ENCODE measurements around the gene BMPR1B. TPM values are rescaled to one million over a fixed set of nuclear protein-coding genes. Genes with fewer than 3 reads are reported as not detected.
A peak's percentile ranks its signal among the peaks of the same experiment; 100 is the strongest.
"Not testable (repeated sequence)": the region's sequence is repeated elsewhere in the genome, so short reads cannot be mapped to it uniquely, and the experiment has no call there.

Gene BMPR1B
- total RNA-seq, 2 experiments from 2014 or later: 0.10 TPM; not detected in 1

- CTCF ChIA-PET: no interaction called here
- H3K27me3 Mint-ChIP-seq (ENCODE audit: low read depth): peaks cover 3% of the 10 kb centered on the region
- no peaks in the 10 kb centered on the region for H3K9me3 Mint-ChIP-seq
- H3K4me1 Mint-ChIP-seq (ENCODE audit: low read depth): no peaks in the 10 kb centered on the region
- H3K27ac Mint-ChIP-seq: no peak overlapping the region
- no peak for DNase-seq
- H3K36me3 Mint-ChIP-seq (ENCODE audit: low read depth): no peaks in the 10 kb centered on the region
- intact Hi-C loops (cut with micrococcal nuclease): no loop called here
- H3K4me3 Mint-ChIP-seq: no peak overlapping the region
Observed at GRCh38 chr4:95122001-95122400, 364.2 kb downstream of the BMPR1B start.

- Mint-ChIP-seq H3K36me3 (ENCODE audit: low read depth) (no peaks in the 10 kb centered on the region), H3K4me1 (ENCODE audit: low read depth) (peaks cover 4% of the 10 kb centered on the region), H3K4me3 (no peak overlapping the region), H3K27me3 (ENCODE audit: low read depth) (peaks cover 3% of the 10 kb centered on the region), H3K9me3 (no peaks in the 10 kb centered on the region), H3K27ac (no peak overlapping the region)
- DNase-seq: peak; percentile 19
- CTCF ChIA-PET: interaction anchor here (1.8 kb wide), 1 partner anchor 505 kb away, joined by 7 read pairs; no protein-coding TSS in a partner anchor
- intact Hi-C loops (cut with micrococcal nuclease): loop anchor here (1.0 kb wide), 1 partner anchor 504 kb away; no protein-coding TSS in a partner anchor
Observed at GRCh38 chr4:95124906-95125504, 367.2 kb downstream of the BMPR1B start.

- Mint-ChIP-seq H3K36me3 (ENCODE audit: low read depth) (no peaks in the 10 kb centered on the region), H3K27me3 (ENCODE audit: low read depth) (peaks cover 3% of the 10 kb centered on the region), H3K27ac (no peak overlapping the region), H3K4me1 (ENCODE audit: low read depth) (peaks cover 8% of the 10 kb centered on the region), H3K4me3 (no peak overlapping the region), H3K9me3 (no peaks in the 10 kb centered on the region)
- CTCF ChIA-PET: no interaction called here
- intact Hi-C loops (cut with micrococcal nuclease): no loop called here
- DNase-seq: no peak
Observed at GRCh38 chr4:95129031-95129430, 371.3 kb downstream of the BMPR1B start.

- intact Hi-C loops (cut with micrococcal nuclease): no loop called here
- CTCF ChIA-PET: no interaction called here
- no peak overlapping the region for H3K4me3 Mint-ChIP-seq
Observed at GRCh38 chr4:95129821-95130311, 372.1 kb downstream of the BMPR1B start.

GRCh38 chr4:95134016-95134415 lies 376.3 kb downstream of the BMPR1B start:
- H3K9me3 Mint-ChIP-seq; H3K4me1 Mint-ChIP-seq (ENCODE audit: low read depth); H3K4me3 Mint-ChIP-seq; intact Hi-C loops (cut with micrococcal nuclease); CTCF ChIA-PET; DNase-seq; H3K36me3 Mint-ChIP-seq (ENCODE audit: low read depth); H3K27me3 Mint-ChIP-seq (ENCODE audit: low read depth); H3K27ac Mint-ChIP-seq: not testable (repeated sequence)

More at GRCh38 chr4:95129821-95130311, 372.1 kb downstream of the BMPR1B start:
- no peak overlapping the region for H3K27ac Mint-ChIP-seq
- peaks cover 8% of the 10 kb centered on the region for H3K4me1 Mint-ChIP-seq (ENCODE audit: low read depth)
- peaks cover 2% of the 10 kb centered on the region for H3K27me3 Mint-ChIP-seq (ENCODE audit: low read depth)
- H3K9me3 Mint-ChIP-seq: no peaks in the 10 kb centered on the region
- H3K36me3 Mint-ChIP-seq (ENCODE audit: low read depth): no peaks in the 10 kb centered on the region
- DNase-seq: no peak

- H3K4me1 Mint-ChIP-seq (ENCODE audit: low read depth); H3K36me3 Mint-ChIP-seq (ENCODE audit: low read depth); H3K4me3 Mint-ChIP-seq; CTCF ChIA-PET; H3K27ac Mint-ChIP-seq; DNase-seq; H3K9me3 Mint-ChIP-seq; H3K27me3 Mint-ChIP-seq (ENCODE audit: low read depth); intact Hi-C loops (cut with micrococcal nuclease): not testable (repeated sequence)
Observed at GRCh38 chr4:95139424-95139823, 381.7 kb downstream of the BMPR1B start.

- Mint-ChIP-seq H3K4me3 (no peak overlapping the region), H3K9me3 (peaks cover 2% of the 10 kb centered on the region), H3K27me3 (ENCODE audit: low read depth) (no peaks in the 10 kb centered on the region), H3K36me3 (ENCODE audit: low read depth) (no peaks in the 10 kb centered on the region), H3K27ac (no peak overlapping the region), H3K4me1 (ENCODE audit: low read depth) (peaks cover 2% of the 10 kb centered on the region)
- no peak for DNase-seq
- CTCF ChIA-PET: interaction anchor here (1.0 to 1.1 kb wide), 2 partner anchors 15 to 36 kb away, joined by 3 read pairs; no protein-coding TSS in a partner anchor
- intact Hi-C loops (cut with micrococcal nuclease): no loop called here
Observed at GRCh38 chr4:95141361-95141760, 383.6 kb downstream of the BMPR1B start.

- intact Hi-C loops (cut with micrococcal nuclease): no loop called here
- H3K27ac Mint-ChIP-seq: no peak overlapping the region
- peaks cover 2% of the 10 kb centered on the region for H3K9me3 Mint-ChIP-seq
- no peak for DNase-seq
- H3K4me3 Mint-ChIP-seq: no peak overlapping the region
- H3K27me3 Mint-ChIP-seq (ENCODE audit: low read depth): no peaks in the 10 kb centered on the region
- CTCF ChIA-PET: no interaction called here
- peaks cover 2% of the 10 kb centered on the region for H3K4me1 Mint-ChIP-seq (ENCODE audit: low read depth)
- no peaks in the 10 kb centered on the region for H3K36me3 Mint-ChIP-seq (ENCODE audit: low read depth)
Observed at GRCh38 chr4:95142932-95143331, 385.2 kb downstream of the BMPR1B start.

- Mint-ChIP-seq H3K27ac (no peak overlapping the region), H3K4me1 (ENCODE audit: low read depth) (peaks cover 20% of the 10 kb centered on the region)
Observed at GRCh38 chr4:95151255-95151654, 393.5 kb downstream of the BMPR1B start.

GRCh38 chr4:95153182-95153581 lies 395.4 kb downstream of the BMPR1B start:
- Mint-ChIP-seq H3K4me1 (ENCODE audit: low read depth) (peaks cover 22% of the 10 kb centered on the region), H3K27ac (no peak overlapping the region), H3K4me3 (no peak overlapping the region), H3K36me3 (ENCODE audit: low read depth) (no peaks in the 10 kb centered on the region), H3K9me3 (no peaks in the 10 kb centered on the region), H3K27me3 (ENCODE audit: low read depth) (no peaks in the 10 kb centered on the region)
- CTCF ChIA-PET: no interaction called here
- no peak for DNase-seq
- intact Hi-C loops (cut with micrococcal nuclease): loop anchor here (10.0 kb wide), 1 partner anchor 682 kb away; no protein-coding TSS in a partner anchor

More at GRCh38 chr4:95151255-95151654, 393.5 kb downstream of the BMPR1B start:
- Mint-ChIP-seq H3K36me3 (ENCODE audit: low read depth) (no peaks in the 10 kb centered on the region), H3K27me3 (ENCODE audit: low read depth) (no peaks in the 10 kb centered on the region), H3K9me3 (no peaks in the 10 kb centered on the region), H3K4me3 (no peak overlapping the region)
- DNase-seq: no peak
- intact Hi-C loops (cut with micrococcal nuclease): loop anchor here (10.0 kb wide), 1 partner anchor 684 kb away; no protein-coding TSS in a partner anchor
- CTCF ChIA-PET: no interaction called here

- no peak for DNase-seq
- CTCF ChIA-PET: interaction anchor here (0.7 to 1.3 kb wide), 10 partner anchors 11 to 342 kb away, joined by 3 to 5 read pairs (median 3); no protein-coding TSS in a partner anchor
- H3K27ac Mint-ChIP-seq: no peak overlapping the region
- no peaks in the 10 kb centered on the region for H3K36me3 Mint-ChIP-seq (ENCODE audit: low read depth)
- no peak overlapping the region for H3K4me3 Mint-ChIP-seq
- H3K27me3 Mint-ChIP-seq (ENCODE audit: low read depth): no peaks in the 10 kb centered on the region
- no peaks in the 10 kb centered on the region for H3K9me3 Mint-ChIP-seq
- intact Hi-C loops (cut with micrococcal nuclease): loop anchor here (5.0 to 10.0 kb wide), 2 partner anchors 356 to 679 kb away; no protein-coding TSS in a partner anchor
- peaks cover 13% of the 10 kb centered on the region for H3K4me1 Mint-ChIP-seq (ENCODE audit: low read depth)
Observed at GRCh38 chr4:95155759-95156451, 398.1 kb downstream of the BMPR1B start.

- CTCF ChIA-PET: interaction anchor here (0.7 to 1.3 kb wide), 10 partner anchors 11 to 342 kb away, joined by 3 to 5 read pairs (median 3); no protein-coding TSS in a partner anchor
- Mint-ChIP-seq H3K27me3 (ENCODE audit: low read depth) (no peaks in the 10 kb centered on the region), H3K9me3 (no peaks in the 10 kb centered on the region), H3K36me3 (ENCODE audit: low read depth) (no peaks in the 10 kb centered on the region), H3K4me3 (no peak overlapping the region), H3K27ac (no peak overlapping the region), H3K4me1 (ENCODE audit: low read depth) (peaks cover 13% of the 10 kb centered on the region)
- no peak for DNase-seq
- intact Hi-C loops (cut with micrococcal nuclease): loop anchor here (5.0 to 10.0 kb wide), 2 partner anchors 356 to 678 kb away; no protein-coding TSS in a partner anchor
Observed at GRCh38 chr4:95156452-95156765, 398.7 kb downstream of the BMPR1B start.
